Body of pancreas (tissue), 4 donors: ENCODE results near the gene HLA-DPB1. TPM values are rescaled to one million over a fixed set of nuclear protein-coding genes. Genes with fewer than 3 reads are reported as not detected.

Experiments used
- ATAC-seq: fragments of 150-250 bp; one replicate; pipeline ENCODE4 v1.9.1; 2016
- DNase-seq, 4 donors: peaks; one replicate each; pipeline ENCODE4 v3.0.0-alpha.2; 2019
- H3K27ac ChIP-seq, 4 donors: fragments of 200-600 bp; sonication (generic); 1 replicate in 3 of 4; 2 replicates in 1 of 4; pipeline versions ENCODE4 v1.5.1 to v1.6.1; 2016 to 2019; ENCODE audit warnings: mild to moderate bottlenecking in 1 of 4, mixed read lengths in 1 of 4, moderate library complexity in 1 of 4
- H3K27me3 ChIP-seq, 2 donors: fragments of 200-600 bp; sonication (generic); one replicate each; pipeline ENCODE4 v1.6.0; 2016; ENCODE audit warnings: mild to moderate bottlenecking in 1 of 2
- H3K36me3 ChIP-seq, 2 donors: fragments of 200-600 bp; sonication (generic); replicated peaks in 1 of 2; 2 replicates each; pipeline ENCODE4 v1.5.1; 2016; ENCODE audit warnings: low read depth in 2 of 2; ENCODE audit not compliant: insufficient read depth in 1 of 2
- H3K4me1 ChIP-seq: fragments of 200-600 bp; sonication (generic); one replicate; pipeline ENCODE4 v1.6.0; 2016
- H3K4me3 ChIP-seq, 2 donors: fragments of 200-600 bp; sonication (generic); 1 replicate in 1 of 2; 2 replicates in 1 of 2; pipeline ENCODE4 v1.5.1; 2016 to 2019
- H3K9me3 ChIP-seq, 3 donors: fragments of 200-600 bp; sonication (generic); 1 replicate in 2 of 3; 2 replicates in 1 of 3; pipeline ENCODE4 v1.5.1; 2016
- POLR2A ChIP-seq, 3 donors: fragments of 450-650 bp; IDR thresholded peaks; one replicate each; pipeline ENCODE4 v1.6.1; 2016; ENCODE audit warnings: antibody characterized with exemption in 3 of 3, mild to moderate bottlenecking in 2 of 3
- WGBS, 2 donors: methylation state at CpG; one replicate each; pipeline ENCODE4 v1.1.5; 2017; 5-methylcytosine and 5-hydroxymethylcytosine counted together
- intact Hi-C: fragments of 100-400 bp; cut with DNase I; formaldehyde crosslinking; loops from one replicate; pipeline ENCODE4 v1.15.1; 2023
- total RNA-seq, 2 donors: library from RNA; depleted of rRNA; stranded (reverse); fragments of >200 nt; gene quantifications; one replicate each; pipeline ENCODE4 v1.1.0, GENCODE V29; 2016
- TF ChIP-seq, protein P1 (sequence below), 7 experiments: fragments of 450-650 bp in 4 of 7; fragments of 200-600 bp in 3 of 7; sonication (generic) in 3 of 7; IDR thresholded peaks; one replicate each; pipeline ENCODE4 v1.5.1; 2016 to 2019; ENCODE audit warnings: antibody characterized with exemption in 7 of 7

HLA-DPB1 gene
- 10 to 100 TPM; 41.2 to 52.4 TPM for total RNA-seq

DNA sequence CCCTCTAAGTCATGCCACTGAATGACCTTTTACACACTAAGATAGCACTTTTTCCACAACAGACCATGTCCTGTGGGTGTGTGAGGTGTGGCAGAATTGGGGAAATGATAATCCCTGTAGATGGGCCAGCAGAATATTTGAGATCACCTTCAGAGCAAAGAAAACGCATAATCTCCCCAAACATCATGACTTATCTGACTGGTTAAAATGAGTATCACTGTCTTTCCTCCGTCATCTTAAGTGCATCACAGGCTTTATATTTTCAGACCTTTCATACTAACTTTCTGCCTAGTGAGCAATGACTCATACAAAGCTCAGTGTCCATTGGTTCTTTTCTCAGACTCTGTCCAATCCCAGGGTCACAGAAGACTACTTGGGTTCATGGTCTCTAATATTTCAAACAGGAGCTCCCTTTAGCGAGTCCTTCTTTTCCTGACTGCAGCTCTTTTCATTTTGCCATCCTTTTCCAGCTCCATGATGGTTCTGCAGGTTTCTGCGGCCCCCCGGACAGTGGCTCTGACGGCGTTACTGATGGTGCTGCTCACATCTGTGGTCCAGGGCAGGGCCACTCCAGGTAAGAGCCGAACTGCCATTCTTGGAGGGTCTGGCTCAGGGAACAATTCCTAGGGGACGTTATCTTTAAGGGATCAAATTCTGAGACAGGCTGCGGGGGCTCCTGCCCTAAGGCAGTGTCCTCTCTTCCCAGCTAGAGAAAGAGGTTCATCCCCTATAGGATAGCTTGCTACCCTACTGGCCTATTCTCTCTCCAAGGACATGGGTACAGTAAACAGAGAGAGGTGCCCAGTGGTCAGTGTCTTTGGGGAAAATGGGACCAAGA, at the start of gene HLA-DPB1:
Gene HLA-DPB1 (plus strand): TSS at position 423 of the 838 bp plus-strand sequence. CDS start 52 bp downstream, at position 475.
- ATAC-seq (peak; percentile 75), DNase-seq (peak in 1 of 4 donors; percentile 51)
- H3K27me3 ChIP-seq = no peaks in the 10 kb centered on the region
- intact Hi-C loops = no loop called here
- no peak within 1 kb of the TSS for H3K4me3 ChIP-seq
- no peaks in the 10 kb centered on the region for H3K36me3 ChIP-seq
- peak within 1 kb of the TSS in 2 of 4 donors; percentile 31 to 68 for H3K27ac ChIP-seq
- WGBS, 2 donors = 48 to 55% methylated on average over 9 to 10 of the region's 10 CpGs
- peaks cover 8% of the 10 kb centered on the region for H3K4me1 ChIP-seq
- no peaks in the 10 kb centered on the region for H3K9me3 ChIP-seq
- TF ChIP-seq POLR2A (IDR thresholded peaks at IDR 0.05) = peak in 2 of 3 donors; percentile 34 to 70
- TF ChIP-seq, protein P1, sequence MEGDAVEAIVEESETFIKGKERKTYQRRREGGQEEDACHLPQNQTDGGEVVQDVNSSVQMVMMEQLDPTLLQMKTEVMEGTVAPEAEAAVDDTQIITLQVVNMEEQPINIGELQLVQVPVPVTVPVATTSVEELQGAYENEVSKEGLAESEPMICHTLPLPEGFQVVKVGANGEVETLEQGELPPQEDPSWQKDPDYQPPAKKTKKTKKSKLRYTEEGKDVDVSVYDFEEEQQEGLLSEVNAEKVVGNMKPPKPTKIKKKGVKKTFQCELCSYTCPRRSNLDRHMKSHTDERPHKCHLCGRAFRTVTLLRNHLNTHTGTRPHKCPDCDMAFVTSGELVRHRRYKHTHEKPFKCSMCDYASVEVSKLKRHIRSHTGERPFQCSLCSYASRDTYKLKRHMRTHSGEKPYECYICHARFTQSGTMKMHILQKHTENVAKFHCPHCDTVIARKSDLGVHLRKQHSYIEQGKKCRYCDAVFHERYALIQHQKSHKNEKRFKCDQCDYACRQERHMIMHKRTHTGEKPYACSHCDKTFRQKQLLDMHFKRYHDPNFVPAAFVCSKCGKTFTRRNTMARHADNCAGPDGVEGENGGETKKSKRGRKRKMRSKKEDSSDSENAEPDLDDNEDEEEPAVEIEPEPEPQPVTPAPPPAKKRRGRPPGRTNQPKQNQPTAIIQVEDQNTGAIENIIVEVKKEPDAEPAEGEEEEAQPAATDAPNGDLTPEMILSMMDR (IDR thresholded peaks at IDR 0.05) = no peak

- Histone ChIP-seq H3K27ac (peak overlapping the region in 1 of 4 donors; percentile 69), H3K27me3 (no peaks in the 10 kb centered on the region), H3K4me1 (no peaks in the 10 kb centered on the region), H3K36me3 (no peaks in the 10 kb centered on the region), H3K4me3 (no peak overlapping the region), H3K9me3 (no peaks in the 10 kb centered on the region)
- 10 to 19% methylated on average over 1 of the region's 1 CpG for WGBS, 2 donors
- no peak for DNase-seq
- intact Hi-C loops = no loop called here
- ATAC-seq = no peak
- TF ChIP-seq, protein P1 (IDR thresholded peaks at IDR 0.05) = no peak
- no peak for TF ChIP-seq POLR2A (IDR thresholded peaks at IDR 0.05)
Measured at GRCh38 chr6:33028220-33028849, 47.5 kb upstream of the HLA-DPB1 start.

DNA sequence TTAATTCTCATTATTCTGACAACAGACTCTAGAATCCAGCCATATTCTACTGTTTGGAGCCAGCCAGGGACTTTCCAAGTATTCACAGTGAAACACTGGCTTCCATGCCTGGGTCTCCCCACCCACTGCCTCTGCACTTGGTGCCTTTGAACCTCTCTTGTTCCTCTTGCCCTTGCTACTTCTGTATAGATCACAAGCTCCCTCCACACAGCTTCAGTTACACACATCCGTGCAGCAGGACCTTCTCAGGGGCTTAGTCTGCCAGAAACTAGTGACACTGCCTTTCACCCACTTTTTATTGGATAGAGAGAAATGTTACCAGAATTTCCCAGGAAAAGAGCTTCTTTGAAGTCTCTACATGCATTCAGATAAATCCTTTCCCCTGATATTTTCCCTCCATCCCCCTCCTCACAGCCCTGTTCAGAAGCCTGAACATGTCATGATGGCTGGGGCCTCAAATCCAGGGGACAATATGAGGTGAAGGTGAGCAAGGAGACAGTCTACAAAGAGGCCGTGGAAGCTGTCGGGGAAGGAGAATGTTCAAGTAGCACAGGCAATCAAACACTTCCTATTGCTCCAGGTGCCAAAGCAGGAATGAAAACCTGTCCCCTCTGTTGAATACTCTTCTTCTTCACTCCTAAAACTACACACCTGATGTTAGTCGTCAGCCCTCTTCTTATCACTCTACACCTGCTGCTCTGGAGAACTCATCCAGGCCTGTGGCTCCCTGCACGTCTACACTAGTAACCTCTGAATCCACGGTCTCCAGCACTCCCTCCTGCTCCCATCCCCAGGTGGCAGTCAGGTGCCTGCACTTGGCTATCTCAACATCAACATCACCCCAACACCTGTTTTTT, 46.2 kb upstream of the HLA-DPB1 start:
- H3K4me3 ChIP-seq = no peak overlapping the region
- DNase-seq (peak in 2 of 4 donors; percentile 23 to 76), ATAC-seq (peak; percentile 80)
- H3K4me1 ChIP-seq = no peaks in the 10 kb centered on the region
- 44 to 45% methylated on average over 6 of the region's 6 CpGs for WGBS, 2 donors
- intact Hi-C loops = no loop called here
- no peaks in the 10 kb centered on the region for H3K36me3 ChIP-seq
- H3K9me3 ChIP-seq = no peaks in the 10 kb centered on the region
- no peaks in the 10 kb centered on the region for H3K27me3 ChIP-seq
- H3K27ac ChIP-seq = peak overlapping the region; percentile 26 to 69 (median 46)
- TF ChIP-seq POLR2A (IDR thresholded peaks at IDR 0.05) = peak in 2 of 3 donors; percentile 33 to 69
- TF ChIP-seq, protein P1 (IDR thresholded peaks at IDR 0.05) = no peak

- no peaks in the 10 kb centered on the region for H3K4me1 ChIP-seq
- intact Hi-C loops = no loop called here
- H3K36me3 ChIP-seq = no peaks in the 10 kb centered on the region
- H3K4me3 ChIP-seq = no peak overlapping the region
- WGBS, 2 donors = 41 to 49% methylated on average over 3 of the region's 3 CpGs
- ATAC-seq (no peak), DNase-seq (no peak)
- no peaks in the 10 kb centered on the region for H3K9me3 ChIP-seq
- no peaks in the 10 kb centered on the region for H3K27me3 ChIP-seq
- H3K27ac ChIP-seq = peak overlapping the region in 2 of 4 donors; percentile 58 to 69
- TF ChIP-seq, protein P1 (IDR thresholded peaks at IDR 0.05) = no peak
- TF ChIP-seq POLR2A (IDR thresholded peaks at IDR 0.05) = no peak
Measured at GRCh38 chr6:33030245-33030644, 45.5 kb upstream of the HLA-DPB1 start.
